Measurements from ENCODE around the gene INPP5D.
"Not testable (repeated sequence)": the region's sequence is repeated elsewhere in the genome, so short reads cannot be mapped to it uniquely, and the experiment has no call there.

Gene INPP5D

DNA sequence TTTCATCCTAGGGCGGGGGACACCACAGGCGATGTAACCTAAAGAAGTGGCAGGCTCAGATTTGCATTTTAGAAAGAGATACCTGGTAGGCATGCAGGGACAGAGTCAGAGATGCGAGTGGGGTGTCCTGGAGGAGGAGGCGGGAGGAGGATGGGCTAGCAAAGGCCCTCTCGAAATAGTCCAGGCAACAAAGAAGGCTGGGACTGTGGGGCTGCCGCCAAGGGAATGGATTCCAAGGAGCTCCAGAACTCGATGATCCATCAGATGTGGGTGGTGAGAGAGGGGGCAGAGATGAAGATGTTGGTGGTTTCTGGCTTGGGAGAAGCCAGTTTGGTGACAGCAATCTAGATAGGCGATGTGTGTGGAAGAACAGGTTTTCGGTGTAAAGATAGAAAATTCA is 12.5 kb upstream of the INPP5D start:
- no peak for DNase-seq (ENCODE audit: extremely low read depth, low read depth)
- no peak for TF ChIP-seq CTCF (IDR thresholded peaks at IDR 0.05; ENCODE audit: low read depth, low read length)

DNA sequence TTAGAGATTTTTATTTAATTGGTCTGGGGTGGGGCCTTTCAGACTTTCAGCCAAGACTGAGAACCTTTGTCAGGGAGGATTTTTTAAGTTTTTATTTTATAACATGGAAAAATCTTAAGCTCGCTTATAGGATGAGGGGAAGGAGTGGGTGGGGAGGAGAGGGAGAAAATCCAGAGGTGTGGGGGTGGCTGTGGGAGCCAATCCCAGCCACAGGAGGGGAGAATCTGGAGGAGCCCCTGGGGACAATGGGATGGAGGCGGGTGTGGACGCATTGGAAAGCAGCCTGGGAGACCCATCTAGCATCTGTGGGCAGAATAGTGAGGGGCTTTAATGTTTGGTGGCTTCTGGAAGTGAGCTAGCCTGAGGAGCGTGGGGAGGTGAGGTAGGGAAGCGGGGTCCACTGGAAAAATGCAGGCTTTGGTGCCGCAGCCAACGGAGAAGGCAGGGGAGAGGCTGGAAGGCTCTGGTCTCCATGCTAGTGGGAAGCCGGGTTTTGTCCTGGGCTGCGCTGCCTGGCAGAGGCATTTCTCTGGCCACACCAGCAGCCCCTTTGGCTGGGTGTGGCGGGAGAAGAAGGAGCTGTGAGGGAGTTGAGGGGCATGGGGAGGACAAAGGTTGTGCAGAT is 11.5 kb upstream of the INPP5D start:
- no peak for TF ChIP-seq CTCF (IDR thresholded peaks at IDR 0.05; ENCODE audit: low read depth, low read length)
- no peak for DNase-seq (ENCODE audit: extremely low read depth, low read depth)

DNA sequence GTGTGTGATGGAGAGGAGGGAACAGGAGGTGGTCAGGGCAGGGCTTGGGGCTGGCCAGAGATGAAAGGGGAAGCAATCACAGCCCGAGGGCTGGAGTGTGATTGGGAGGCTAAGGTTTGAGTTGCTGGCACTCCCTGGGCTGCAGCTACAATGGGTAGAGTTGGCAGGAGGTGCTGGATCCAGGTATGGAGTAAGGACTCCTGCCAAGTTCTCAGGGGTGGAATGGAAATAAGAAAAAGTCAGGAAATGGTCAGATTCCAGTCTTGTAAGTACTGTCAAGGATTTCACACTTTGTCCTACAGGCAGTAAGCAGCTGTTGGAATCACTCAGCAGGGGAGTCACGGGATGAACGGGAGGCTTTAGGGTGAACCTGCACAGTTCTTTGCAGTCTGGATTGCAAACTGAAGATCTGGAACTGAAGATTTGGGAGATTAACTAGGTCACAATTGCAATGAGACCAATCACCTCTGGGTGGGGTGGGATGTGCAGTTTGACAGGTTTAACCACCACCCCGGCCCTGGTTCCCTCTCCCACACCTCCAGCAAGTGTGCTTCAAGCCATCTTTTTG is 10.9 kb upstream of the INPP5D start:
- DNase-seq (ENCODE audit: extremely low read depth, low read depth) = no peak
- TF ChIP-seq CTCF (IDR thresholded peaks at IDR 0.05; ENCODE audit: low read depth, low read length) = no peak

DNA sequence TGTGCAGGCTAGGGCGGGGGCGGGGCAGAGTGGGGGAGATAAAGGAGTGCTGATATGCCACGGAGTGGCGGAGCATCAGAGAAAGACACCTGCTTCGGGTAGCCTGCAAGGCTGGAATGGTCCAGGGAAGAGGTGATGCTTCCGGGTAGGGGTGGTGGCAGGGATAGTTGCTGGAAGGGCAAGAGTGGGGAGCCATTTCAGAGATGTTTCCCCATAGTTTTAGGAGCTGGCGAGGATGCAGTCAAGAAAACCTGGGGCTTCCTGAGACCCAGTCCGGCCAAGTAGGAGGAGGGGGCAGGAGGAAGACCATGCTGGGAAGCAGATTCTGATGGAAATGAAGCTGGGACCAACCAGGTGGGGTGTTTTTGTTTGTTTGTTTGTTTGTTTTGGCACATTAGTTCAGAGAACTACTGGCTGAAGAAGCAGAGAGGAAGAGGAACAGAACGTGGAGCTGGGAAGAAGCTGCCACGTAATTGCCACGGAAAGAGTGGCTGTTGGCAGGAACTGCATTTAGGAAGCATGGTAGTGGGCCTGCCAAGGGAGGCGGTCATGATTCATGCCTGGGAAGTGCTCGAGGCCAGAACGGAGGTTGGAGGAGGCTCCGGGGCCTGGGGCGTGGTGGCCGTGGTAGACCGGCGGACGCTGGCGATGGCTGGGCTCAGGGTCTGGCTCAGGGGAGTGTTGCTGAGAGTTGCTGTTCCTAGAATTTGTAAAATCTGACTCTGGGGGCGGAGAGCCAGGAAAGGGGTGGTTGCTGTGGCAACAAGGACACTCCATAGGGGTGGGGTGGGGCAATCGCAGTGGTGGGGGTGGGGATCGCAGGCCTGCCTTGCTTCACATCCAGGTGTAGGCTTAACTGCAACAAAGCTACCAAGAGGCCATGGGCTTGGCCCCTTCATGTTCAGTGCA is 8.6 kb upstream of the INPP5D start:
- DNase-seq (ENCODE audit: extremely low read depth, low read depth) = no peak
- no peak for TF ChIP-seq CTCF (IDR thresholded peaks at IDR 0.05; ENCODE audit: low read depth, low read length)

DNA sequence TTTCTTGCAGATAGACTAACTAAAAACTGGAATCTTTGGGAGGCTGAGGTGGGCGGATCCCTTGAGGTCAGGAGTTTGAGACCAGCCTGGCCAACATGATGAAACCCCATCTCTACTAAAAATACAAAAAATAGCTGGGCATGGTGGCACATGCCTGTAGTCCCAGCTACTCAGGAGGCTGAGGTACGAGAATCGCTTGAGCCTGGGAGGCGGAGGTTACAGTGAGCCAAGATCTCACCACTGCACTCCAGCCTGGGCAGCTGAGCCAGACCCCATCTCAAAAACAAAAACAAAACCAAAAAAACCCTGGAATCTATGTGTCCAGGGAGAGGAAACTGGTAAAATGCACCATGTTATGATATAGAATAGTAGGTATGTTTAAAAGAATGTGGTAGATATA is 7.6 kb upstream of the INPP5D start:
- not testable (repeated sequence) for DNase-seq (ENCODE audit: extremely low read depth, low read depth)

DNA sequence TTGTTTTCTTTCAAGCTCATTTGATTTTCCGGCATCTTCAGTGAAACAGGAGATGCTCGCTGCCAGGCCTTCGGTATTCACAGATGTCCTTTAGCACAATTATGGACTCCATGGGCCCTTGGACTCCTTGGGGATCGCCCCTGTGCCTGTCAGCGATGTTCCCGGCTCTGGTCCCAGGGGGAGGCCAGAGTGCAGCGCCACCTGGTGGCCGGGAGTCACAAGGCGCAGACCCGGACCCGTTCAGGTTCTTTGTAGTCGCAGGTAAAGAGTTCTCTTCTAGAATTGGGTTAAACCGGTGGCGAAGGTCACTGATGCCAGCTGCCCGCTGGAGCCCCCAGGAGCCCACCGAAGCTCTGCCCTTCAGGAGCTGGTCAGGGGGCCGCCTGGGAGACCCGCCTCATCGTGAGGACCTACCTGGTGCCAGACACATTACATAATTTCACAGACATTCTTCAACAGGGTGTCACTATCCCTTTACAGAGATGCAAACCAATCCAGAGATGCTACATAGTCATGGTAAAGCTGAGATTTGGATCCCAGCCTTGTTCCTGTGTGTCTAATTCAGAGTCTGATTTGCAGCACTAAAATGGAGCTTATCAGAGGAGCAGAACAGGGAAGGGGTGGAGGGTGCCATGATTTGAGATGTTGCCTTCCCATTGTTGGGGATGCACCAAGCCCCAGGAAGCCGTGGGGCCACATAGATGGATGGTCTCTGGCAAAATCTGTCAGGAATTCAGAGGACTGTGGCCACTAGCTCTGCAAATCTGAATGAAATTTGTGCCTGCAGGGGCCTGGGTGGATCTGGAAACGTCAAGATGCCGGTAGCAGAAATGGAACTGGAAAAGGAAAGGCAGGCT is 6.0 kb upstream of the INPP5D start:
- no peak for DNase-seq (ENCODE audit: extremely low read depth, low read depth)

More for the DNA sequence above, 6.0 kb upstream of the INPP5D start:
- TF ChIP-seq CTCF (IDR thresholded peaks at IDR 0.05; ENCODE audit: low read depth, low read length) = peak; percentile 90
